Kidney (tissue), 14 donors: Measurements from ENCODE around the gene CCNI2. TPM values are rescaled to one million over a fixed set of nuclear protein-coding genes. Genes with fewer than 3 reads are reported as not detected.
A peak's percentile ranks its signal among the peaks of the same experiment; 100 is the strongest.

ENCODE experiments used
- DNase-seq, 5 donors: peaks; one replicate each; pipeline ENCODE4 v3.0.0-alpha.2; 2013 to 2020
- FAIRE-seq: peaks from 2 replicates; lab custom pipeline; 2012; peaks lifted over from hg19 to GRCh38; lab: Jason Lieb, UNC
- H3K27ac ChIP-seq, 2 donors: one replicate each; pipeline ENCODE4 v1.7.0; 2013; ENCODE audit warnings: low read depth in 2 of 2, low read length in 2 of 2, inconsistent platforms in 1 of 2
- H3K27me3 ChIP-seq: one replicate; pipeline ENCODE4 v1.7.1; 2013; ENCODE audit warnings: low read length, inconsistent platforms; ENCODE audit not compliant: control insufficient read depth, insufficient read depth
- H3K36me3 ChIP-seq, 3 donors: one replicate each; pipeline versions ENCODE4 v1.7.0 to v1.7.1; 2013; ENCODE audit warnings: low read length in 3 of 3, control low read depth in 1 of 3, inconsistent platforms in 1 of 3; ENCODE audit not compliant: insufficient read depth in 3 of 3, control insufficient read depth in 2 of 3
- H3K4me1 ChIP-seq, 3 donors: one replicate each; pipeline versions ENCODE4 v1.7.0 to v1.7.1; 2013; ENCODE audit warnings: low read length in 3 of 3, inconsistent platforms in 1 of 3, low read depth in 1 of 3; ENCODE audit not compliant: control insufficient read depth in 2 of 3, insufficient read depth in 2 of 3
- H3K4me3 ChIP-seq, 3 donors: one replicate each; pipeline versions ENCODE4 v1.7.0 to v1.8.1; 2013; ENCODE audit warnings: low read length in 3 of 3, control low read depth in 1 of 3, inconsistent platforms in 1 of 3
- H3K9ac ChIP-seq, 3 donors: one replicate each; pipeline versions ENCODE4 v1.7.0 to v1.7.1; 2013; ENCODE audit warnings: low read length in 3 of 3, control low read depth in 1 of 3, inconsistent platforms in 1 of 3
- H3K9me3 ChIP-seq, 3 donors: one replicate each; pipeline versions ENCODE4 v1.7.0 to v1.7.1; 2013; ENCODE audit warnings: low read length in 3 of 3, control low read depth in 1 of 3, inconsistent platforms in 1 of 3; ENCODE audit not compliant: control insufficient read depth in 2 of 3, insufficient read depth in 1 of 3
- intact Hi-C: fragments of 100-400 bp; cut with DNase I; formaldehyde crosslinking; loops from one replicate; pipeline ENCODE4 v1.11.1; 2022
- polyA plus RNA-seq: library from polyadenylated mRNA; stranded (reverse); fragments of 350-450 nt; fragmentation: Illumina TruSeq; extraction: RNeasy Lipid Tissue Mini Kit (QIAGEN cat#74804); gene quantifications from one replicate; pipeline ENCODE4 v1.2.3, GENCODE V29; 2014; ENCODE audit warnings: low read depth, low replicate concordance; ENCODE audit not compliant: insufficient read depth
- total RNA-seq: library from RNA; stranded (reverse); fragmentation: NEBNext Ultra II Directional; extraction: Animal tissue kit (Norgen Biotek cat#: 25700); gene quantifications from one replicate; pipeline ENCODE4 v1.2.1, GENCODE V29; 2021
- TF ChIP-seq, protein P1 (sequence below): IDR thresholded peaks from 3 replicates; pipeline ENCODE4 v1.5.1; 2012; ENCODE audit warnings: mild to moderate bottlenecking, moderate library complexity, borderline replicate concordance; ENCODE audit not compliant: insufficient read depth; ENCODE audit errors: extremely low read depth
- donor health status: control.
- donor health status: control.
- donor health status: control.
- donor health status: control.
- donor health status: control.
- donor health status: DM: yes; HTN: yes; CAD: no.
- donor health status: Normal renal cell carcinoma (clear cell type).

Gene CCNI2
- total and polyA plus RNA-seq, 2 donors from 2014 or later = 3.4 to 3.8 TPM

- intact Hi-C loops = no loop called here
- FAIRE-seq (no peak), DNase-seq (peak in 1 of 5 donors; percentile 25)
- TF ChIP-seq, protein P1, sequence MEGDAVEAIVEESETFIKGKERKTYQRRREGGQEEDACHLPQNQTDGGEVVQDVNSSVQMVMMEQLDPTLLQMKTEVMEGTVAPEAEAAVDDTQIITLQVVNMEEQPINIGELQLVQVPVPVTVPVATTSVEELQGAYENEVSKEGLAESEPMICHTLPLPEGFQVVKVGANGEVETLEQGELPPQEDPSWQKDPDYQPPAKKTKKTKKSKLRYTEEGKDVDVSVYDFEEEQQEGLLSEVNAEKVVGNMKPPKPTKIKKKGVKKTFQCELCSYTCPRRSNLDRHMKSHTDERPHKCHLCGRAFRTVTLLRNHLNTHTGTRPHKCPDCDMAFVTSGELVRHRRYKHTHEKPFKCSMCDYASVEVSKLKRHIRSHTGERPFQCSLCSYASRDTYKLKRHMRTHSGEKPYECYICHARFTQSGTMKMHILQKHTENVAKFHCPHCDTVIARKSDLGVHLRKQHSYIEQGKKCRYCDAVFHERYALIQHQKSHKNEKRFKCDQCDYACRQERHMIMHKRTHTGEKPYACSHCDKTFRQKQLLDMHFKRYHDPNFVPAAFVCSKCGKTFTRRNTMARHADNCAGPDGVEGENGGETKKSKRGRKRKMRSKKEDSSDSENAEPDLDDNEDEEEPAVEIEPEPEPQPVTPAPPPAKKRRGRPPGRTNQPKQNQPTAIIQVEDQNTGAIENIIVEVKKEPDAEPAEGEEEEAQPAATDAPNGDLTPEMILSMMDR = no peak
- Histone ChIP-seq H3K27me3 (no peaks in the 10 kb centered on the region), H3K4me3 (no peak overlapping the region), H3K9me3 (no peaks in the 10 kb centered on the region), H3K36me3 (peaks cover 2 to 22% (median 18%) of the 10 kb centered on the region in 3 donors), H3K27ac (no peak overlapping the region), H3K9ac (no peak overlapping the region), H3K4me1 (peaks cover 0 to 22% (median 14%) of the 10 kb centered on the region in 3 donors)
These were observed 19.0 kb downstream of the CCNI2 start for GRCh38 chr5:132766020-132766805.

DNA sequence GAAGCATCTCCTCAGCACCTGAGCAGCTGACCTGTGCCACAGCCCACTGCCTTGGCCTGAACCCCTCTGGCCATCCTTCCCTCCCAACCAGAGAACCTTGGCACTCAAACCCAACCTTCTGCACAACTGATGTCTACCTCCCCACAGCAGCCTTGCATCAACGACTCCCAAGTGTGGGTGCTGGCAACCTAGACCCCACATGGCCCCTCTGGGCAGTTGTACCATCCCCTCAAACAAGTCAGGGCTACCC, 19.5 kb downstream of the CCNI2 start:
- H3K36me3 ChIP-seq = peaks cover 2 to 17% (median 17%) of the 10 kb centered on the region in 3 donors
- no peak overlapping the region for H3K27ac ChIP-seq
- H3K27me3 ChIP-seq = no peaks in the 10 kb centered on the region
- H3K4me1 ChIP-seq = peaks cover 0 to 24% (median 19%) of the 10 kb centered on the region in 3 donors
- TF ChIP-seq, protein P1 = no peak
- intact Hi-C loops = no loop called here
- no peaks in the 10 kb centered on the region for H3K9me3 ChIP-seq
- H3K9ac ChIP-seq = no peak overlapping the region
- DNase-seq (peak in 1 of 5 donors; percentile 18), FAIRE-seq (no peak)
- H3K4me3 ChIP-seq = no peak overlapping the region

- Histone ChIP-seq H3K4me1 (peaks cover 0 to 26% (median 23%) of the 10 kb centered on the region in 3 donors), H3K9me3 (no peaks in the 10 kb centered on the region), H3K4me3 (no peak overlapping the region), H3K36me3 (peaks cover 2 to 17% (median 14%) of the 10 kb centered on the region in 3 donors), H3K9ac (no peak overlapping the region), H3K27ac (no peak overlapping the region), H3K27me3 (no peaks in the 10 kb centered on the region)
- TF ChIP-seq, protein P1 = no peak
- DNase-seq (peak in 1 of 5 donors; percentile 22), FAIRE-seq (no peak)
- intact Hi-C loops = no loop called here
These were observed 19.9 kb downstream of the CCNI2 start for GRCh38 chr5:132767150-132767549.

DNA sequence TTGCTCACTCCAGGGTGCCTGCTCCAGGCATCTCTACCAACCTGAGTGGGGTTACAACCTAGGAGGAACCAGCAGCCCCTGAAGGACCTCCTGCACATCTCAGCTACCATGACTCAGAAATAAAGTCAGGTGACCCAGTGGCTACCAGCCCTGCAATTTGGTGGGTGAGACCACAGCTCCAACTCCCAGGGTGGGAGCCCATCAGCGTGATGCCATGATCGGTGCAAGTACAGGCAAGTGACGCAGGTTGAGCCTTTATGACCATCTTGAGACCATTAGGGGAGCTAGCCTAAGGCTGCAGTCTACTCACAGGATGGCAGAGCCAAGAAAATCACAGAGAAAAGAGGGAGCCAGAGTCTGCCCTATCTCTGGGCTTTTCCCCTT, 21.3 kb downstream of the CCNI2 start:
- Histone ChIP-seq H3K9me3 (no peaks in the 10 kb centered on the region), H3K9ac (no peak overlapping the region), H3K36me3 (peaks cover 2 to 13% (median 10%) of the 10 kb centered on the region in 3 donors), H3K4me3 (no peak overlapping the region), H3K4me1 (peaks cover 0 to 26% (median 23%) of the 10 kb centered on the region in 3 donors), H3K27me3 (no peaks in the 10 kb centered on the region), H3K27ac (no peak overlapping the region)
- DNase-seq (peak in 1 of 5 donors; percentile 9), FAIRE-seq (no peak)
- TF ChIP-seq, protein P1 = no peak
- intact Hi-C loops = no loop called here
